ENCODE data around the gene CRYGD.

- TF ChIP-seq CTCF (IDR thresholded peaks at IDR 0.05) (no peak), ZFX (IDR thresholded peaks at IDR 0.05; ENCODE audit: borderline replicate concordance) (no peak)
These were observed 27.0 kb downstream of the CRYGD start for GRCh38 chr2:208097313-208097712.

All from 22Rv1 (cell line).